HCEC 1CT (cell line): ENCODE data around the gene C17orf67.
"Not testable (repeated sequence)": the region's sequence is repeated elsewhere in the genome, so short reads cannot be mapped to it uniquely, and the experiment has no call there.

ENCODE experiments used
- DNase-seq: peaks from one replicate; pipeline ENCODE4 v3.0.0-alpha.2; 2017

C17orf67 gene

DNA sequence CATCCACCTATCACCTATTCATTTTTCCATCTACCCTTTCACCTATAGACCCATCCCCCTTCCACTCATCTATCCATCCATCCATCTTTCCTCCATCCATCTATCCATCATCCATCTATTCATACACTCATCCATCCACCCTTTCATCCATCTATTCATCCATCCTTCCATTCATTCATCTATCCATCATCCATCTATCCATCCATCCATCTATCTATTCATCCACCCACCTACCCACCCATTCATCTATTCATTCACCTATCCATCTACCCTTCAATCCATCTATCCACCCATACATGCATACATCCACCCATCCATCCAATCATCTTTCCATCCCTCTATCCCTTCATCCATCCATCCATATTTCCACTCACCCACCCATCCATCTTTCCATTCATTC is 63.3 kb downstream of the C17orf67 start:
- no peak for DNase-seq

DNA sequence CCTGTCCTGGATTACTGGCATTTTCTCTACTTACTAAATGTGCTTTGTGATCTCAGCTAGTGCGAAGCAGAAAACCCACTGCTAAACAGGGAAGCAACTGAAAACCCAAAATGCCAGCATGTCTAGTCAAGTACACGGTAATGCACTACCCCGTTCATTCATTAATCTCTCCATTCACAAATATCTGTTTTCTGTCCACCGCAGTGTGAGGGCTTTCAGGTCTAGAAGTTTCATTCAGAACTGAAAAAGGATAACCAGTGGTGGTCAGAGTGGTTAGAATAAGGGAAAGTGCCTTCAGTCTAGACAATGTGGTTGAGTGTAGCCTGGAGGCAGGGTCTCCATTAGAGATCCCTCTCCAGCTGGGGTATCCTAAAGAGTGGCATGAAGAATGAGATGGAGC is 68.3 kb downstream of the C17orf67 start:
- no peak for DNase-seq

DNA sequence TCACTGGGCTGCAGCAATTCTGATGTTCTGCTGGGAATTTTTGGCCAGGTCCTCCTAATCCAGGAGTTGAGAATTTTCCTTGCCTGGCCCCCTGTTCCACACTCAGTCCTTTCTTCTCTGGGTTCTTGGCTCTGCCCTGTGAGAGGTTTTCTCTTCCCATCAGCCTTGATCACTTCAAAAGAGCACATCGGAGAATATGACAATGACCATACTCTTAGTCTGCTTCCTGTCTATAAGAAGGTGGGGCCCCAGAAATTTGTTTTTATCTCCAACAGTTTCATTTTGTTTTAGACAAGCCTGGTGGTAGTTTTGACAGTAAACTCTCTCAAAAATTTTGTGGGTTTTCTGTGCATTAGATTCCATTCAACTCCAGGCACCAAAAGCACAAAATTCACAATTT is 70.7 kb downstream of the C17orf67 start:
- DNase-seq: no peak

GRCh38 chr17:56762144-56762543 is 71.6 kb downstream of the C17orf67 start:
- no peak for DNase-seq

DNA sequence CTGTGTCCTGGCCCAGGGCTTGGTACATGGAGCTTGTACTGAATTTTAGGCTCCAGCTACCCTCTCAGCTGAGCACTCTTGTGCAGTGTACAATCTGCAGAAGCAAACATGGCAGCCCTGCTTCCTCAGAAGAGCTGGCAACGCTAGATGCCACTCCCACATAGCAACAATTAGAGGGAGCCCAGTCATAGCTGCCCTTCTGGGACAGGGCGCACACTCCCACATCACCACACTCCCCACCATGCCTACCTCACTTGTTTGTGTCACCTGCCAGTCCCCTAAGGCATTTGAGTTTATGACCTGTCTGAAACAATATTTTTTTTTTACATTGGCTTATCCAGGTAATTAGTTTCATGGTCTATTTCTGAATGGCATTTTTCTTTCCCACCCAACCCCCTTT is 72.3 kb downstream of the C17orf67 start:
- no peak for DNase-seq

GRCh38 chr17:56757611-56758010 is 76.1 kb downstream of the C17orf67 start:
- DNase-seq: not testable (repeated sequence)

GRCh38 chr17:56756536-56756935 is 77.2 kb downstream of the C17orf67 start:
- DNase-seq: peak; percentile 97

DNA sequence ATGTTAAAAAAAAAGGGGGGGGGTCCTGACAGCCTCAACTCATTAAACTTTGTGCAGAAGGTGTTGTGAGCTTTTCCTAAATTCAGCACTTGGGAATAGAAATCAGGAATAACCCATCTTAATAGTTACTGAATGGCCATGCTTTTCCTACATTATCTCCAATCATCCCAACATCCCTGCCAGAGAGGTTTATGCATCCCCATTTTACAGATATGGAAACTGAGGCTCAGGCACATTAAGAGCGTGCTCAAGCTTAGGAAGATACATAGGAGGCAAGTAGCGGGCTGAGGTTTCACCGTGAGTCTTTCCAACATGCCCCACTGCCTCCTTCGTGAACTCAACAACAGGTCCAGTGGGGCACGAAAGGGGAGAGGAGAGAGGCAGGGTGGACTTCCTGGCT is 78.4 kb downstream of the C17orf67 start:
- DNase-seq: no peak

- peak; percentile 72 for DNase-seq
Measured at GRCh38 chr17:56754523-56755208, 79.1 kb downstream of the C17orf67 start.

DNA sequence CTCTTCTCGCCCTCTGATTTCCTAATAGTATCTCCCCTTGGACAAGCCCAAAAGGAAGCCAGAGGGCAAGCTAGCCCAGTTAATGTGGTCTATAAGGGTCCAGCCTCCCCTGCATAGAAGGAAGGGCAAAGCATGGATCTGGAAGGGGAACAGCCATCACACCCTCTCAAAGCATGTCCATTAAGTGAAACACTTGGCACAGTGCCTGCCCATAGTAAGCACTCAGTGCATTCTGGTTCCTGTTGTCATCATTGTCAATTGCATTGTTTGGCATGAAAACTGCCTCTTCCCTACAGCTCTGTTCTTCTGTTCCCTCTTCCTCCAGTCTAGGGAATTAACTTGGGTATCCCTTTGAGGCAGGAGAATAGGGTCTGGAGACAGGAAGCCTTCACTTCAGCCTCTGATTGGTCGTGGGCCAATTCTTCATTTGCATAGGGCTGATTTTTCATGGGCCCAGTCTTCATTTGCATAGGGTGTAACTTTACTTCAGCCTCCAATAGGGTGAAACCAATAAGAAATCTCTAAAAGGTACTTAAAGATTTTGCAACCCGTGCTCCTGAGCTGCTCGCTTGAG is 81.4 kb downstream of the C17orf67 start:
- no peak for DNase-seq

DNA sequence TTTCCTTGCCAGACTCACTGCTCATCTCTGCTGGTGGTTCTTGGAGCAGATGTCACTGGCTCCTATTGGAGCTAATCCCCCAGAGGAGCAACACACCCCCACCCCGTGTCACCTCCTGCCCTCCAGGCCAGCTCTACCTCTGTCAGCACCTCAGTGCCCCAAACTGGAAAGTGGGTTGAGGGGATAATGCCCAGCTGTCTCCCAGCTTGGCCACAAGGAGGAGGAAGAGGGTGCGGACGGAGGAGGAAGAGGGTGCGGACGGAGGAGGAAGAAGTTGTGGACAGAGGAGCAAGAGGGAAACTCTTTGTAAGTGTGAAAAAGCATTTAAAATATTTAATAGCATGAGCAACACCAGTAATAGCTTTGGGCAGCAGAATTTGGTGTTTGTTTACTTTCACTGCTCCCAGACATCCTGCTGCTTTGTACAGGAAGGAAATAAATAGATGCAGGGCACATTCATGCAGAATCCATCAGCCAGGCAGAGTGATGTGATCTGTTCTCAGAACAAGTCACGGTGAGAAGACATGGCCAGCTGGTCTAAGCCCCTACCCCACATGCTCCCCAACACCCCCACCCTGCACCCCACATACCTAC is 82.5 kb downstream of the C17orf67 start:
- no peak for DNase-seq

GRCh38 chr17:56744721-56745120 is 89.0 kb downstream of the C17orf67 start:
- no peak for DNase-seq

DNA sequence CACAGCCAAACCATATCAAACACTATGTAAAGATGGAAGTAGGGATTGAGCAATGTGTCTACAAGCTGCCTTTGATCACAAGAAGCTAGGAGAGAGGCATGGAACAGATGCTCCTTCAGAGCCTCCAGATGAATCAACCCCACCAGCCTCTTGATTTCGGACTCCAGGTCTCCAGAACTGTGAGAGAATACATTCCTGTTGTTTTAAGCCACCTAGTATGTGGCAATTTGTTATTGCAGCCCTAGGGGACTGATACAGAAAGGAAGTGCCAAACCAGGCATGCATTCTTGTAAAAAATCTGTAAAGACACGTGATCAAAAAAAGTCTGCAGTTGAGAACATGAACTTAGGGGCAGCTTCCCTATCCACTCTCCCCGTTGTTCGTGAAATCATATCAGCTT is 91.1 kb downstream of the C17orf67 start:
- DNase-seq: no peak
